ENCODE results near the gene ZNF436. TPM values are rescaled to one million over a fixed set of nuclear protein-coding genes. Genes with fewer than 3 reads are reported as not detected.

The ZNF436 gene
- total and polyA plus RNA-seq, 9 of the 15 experiments (the other 6 are each of a cell fraction or from before 2014, with no cell fraction given): 2.1 to 11.3 (median 6.8) TPM

GRCh38 chr1:23343221-23344110 lies 26.2 kb downstream of the ZNF436 start (continued):
- TF ChIP-seq ZNF609 (CRISPR knock-in tag; IDR thresholded peaks at IDR 0.05; ENCODE audit: borderline replicate concordance): no peak
- no peak for TF ChIP-seq TFE3 (CRISPR knock-in tag; IDR thresholded peaks at IDR 0.05)
- TF ChIP-seq L3MBTL2 (IDR thresholded peaks at IDR 0.05): peak; percentile 84
- TF ChIP-seq AFF4 (CRISPR knock-in tag; IDR thresholded peaks at IDR 0.05): peak; percentile 91; the same call in 1 of the 2 replicates
- TF ChIP-seq E2F6 (IDR thresholded peaks at IDR 0.05; ENCODE audit: borderline replicate concordance in 1 of 2, extremely low read depth in 1 of 2, insufficient read depth in 1 of 2, insufficient read length in 1 of 2, low read depth in 1 of 2, low read length in 1 of 2, poor library complexity in 1 of 2, severe bottlenecking in 1 of 2): peak; percentile 92 to 99
- peak; percentile 21; the same call in 1 of the 2 replicates for TF ChIP-seq MAFK (IDR thresholded peaks at IDR 0.05; ENCODE audit: low read length)
- no peak for TF ChIP-seq RBM22 (IDR thresholded peaks at IDR 0.05; ENCODE audit: low read depth, low read length, poor library complexity, severe bottlenecking)
- TF ChIP-seq ZNF79 (CRISPR knock-in tag; IDR thresholded peaks at IDR 0.05; ENCODE audit: low read depth): no peak
- peak; percentile 49 for TF ChIP-seq U2AF1 (optimal IDR thresholded peaks at IDR 0.05; ENCODE audit: low read depth, low read length)
- no peak for TF ChIP-seq GATA2 (CRISPR knock-in tag; IDR thresholded peaks at IDR 0.05)
- TF ChIP-seq GTF2E2 (tag; IDR thresholded peaks at IDR 0.05): 0 out of 2 replicates have a peak, but pooled peaks have one; percentile 4
